Endothelial cell of umbilical vein (primary cell): Measurements from ENCODE around the gene SART3.
"Not testable (repeated sequence)": the region's sequence is repeated elsewhere in the genome, so short reads cannot be mapped to it uniquely, and the experiment has no call there.

Experiments
- CTCF ChIP-seq, 2 donors: IDR thresholded peaks; 1 replicate in 1 of 2; 2 replicates in 1 of 2; pipeline ENCODE4 v1.5.1; 2011; ENCODE audit warnings: low read length in 2 of 2, mild to moderate bottlenecking in 2 of 2, moderate library complexity in 2 of 2, control low read depth in 1 of 2, inconsistent platforms in 1 of 2, low read depth in 1 of 2; ENCODE audit not compliant: insufficient read depth in 1 of 2; ENCODE audit errors: extremely low read depth in 1 of 2
- EZH2 ChIP-seq: IDR thresholded peaks from 2 replicates; pipeline ENCODE4 v1.6.1; 2012; ENCODE audit warnings: borderline replicate concordance, low read depth, mild to moderate bottlenecking, moderate library complexity, low read length, inconsistent platforms; ENCODE audit not compliant: severe bottlenecking
- GATA2 ChIP-seq: IDR thresholded peaks from 2 replicates; pipeline ENCODE4 v1.7.0; 2011; ENCODE audit warnings: low read depth, mild to moderate bottlenecking, moderate library complexity, mixed read lengths, low read length; ENCODE audit not compliant: insufficient read length, insufficient read depth
- POLR2A ChIP-seq: IDR thresholded peaks from 2 replicates; pipeline ENCODE4 v1.6.1; 2012; ENCODE audit warnings: low read depth, mild to moderate bottlenecking, control low read depth, low read length
- POLR2AphosphoS5 ChIP-seq: IDR thresholded peaks from 2 replicates; pipeline ENCODE4 v1.6.1; 2012; ENCODE audit warnings: low read depth, mild to moderate bottlenecking, control low read depth, low read length, moderate library complexity; ENCODE audit not compliant: insufficient read depth

- not testable (repeated sequence) for TF ChIP-seq CTCF (IDR thresholded peaks at IDR 0.05; ENCODE audit: extremely low read depth in 1 of 2, insufficient read depth in 1 of 2, low read depth in 1 of 2, low read length in 2 of 2); POLR2A; EZH2; POLR2AphosphoS5; GATA2
Measured at GRCh38 chr12:108574276-108574675, 13.3 kb upstream of the SART3 start.
